Suppressor macrophage (primary cell): ENCODE measurements around the gene STOML1.
A peak's percentile ranks its signal among the peaks of the same experiment; 100 is the strongest.
"Not testable (repeated sequence)": the region's sequence is repeated elsewhere in the genome, so short reads cannot be mapped to it uniquely, and the experiment has no call there.

Experiments used
- DNase-seq, 4 experiments: peaks; one replicate each; pipeline ENCODE4 v3.0.0-alpha.2; 2020 to 2022

The STOML1 gene

DNA sequence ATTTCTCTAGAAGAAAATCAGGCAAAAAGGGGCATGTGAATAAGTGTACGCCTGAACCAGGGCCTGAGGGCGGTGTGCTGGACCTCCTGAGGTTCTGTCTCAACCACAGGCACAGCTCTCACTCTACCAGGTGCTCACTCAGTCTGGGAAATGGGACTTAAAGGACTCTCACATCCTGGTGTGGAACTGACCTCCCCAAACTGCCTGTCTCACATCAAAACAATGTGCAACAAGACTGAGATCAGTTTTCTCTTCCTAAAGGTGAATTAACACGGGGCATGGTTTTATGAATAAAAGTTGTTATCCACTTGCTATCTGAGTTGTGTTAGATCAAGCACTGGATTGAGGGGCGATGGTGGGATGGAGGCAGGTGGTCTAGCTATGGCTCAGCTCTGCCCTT, 4.8 kb downstream of the STOML1 start:
- no peak for DNase-seq

DNA sequence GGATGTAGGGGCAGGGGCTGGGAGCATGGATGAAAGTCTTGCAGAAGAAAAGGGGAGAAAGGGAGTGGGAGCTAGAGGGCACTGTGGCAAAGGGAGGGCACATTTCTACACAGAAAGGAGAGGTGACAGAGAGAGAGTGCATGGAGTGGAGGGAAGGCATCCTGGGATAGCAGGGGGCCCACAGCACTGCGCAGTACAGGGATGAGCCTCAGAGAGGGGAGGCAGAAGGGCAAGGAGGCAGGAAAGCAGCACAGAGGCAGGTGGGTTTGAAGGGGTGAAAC, 5.4 kb downstream of the STOML1 start:
- no peak for DNase-seq

DNA sequence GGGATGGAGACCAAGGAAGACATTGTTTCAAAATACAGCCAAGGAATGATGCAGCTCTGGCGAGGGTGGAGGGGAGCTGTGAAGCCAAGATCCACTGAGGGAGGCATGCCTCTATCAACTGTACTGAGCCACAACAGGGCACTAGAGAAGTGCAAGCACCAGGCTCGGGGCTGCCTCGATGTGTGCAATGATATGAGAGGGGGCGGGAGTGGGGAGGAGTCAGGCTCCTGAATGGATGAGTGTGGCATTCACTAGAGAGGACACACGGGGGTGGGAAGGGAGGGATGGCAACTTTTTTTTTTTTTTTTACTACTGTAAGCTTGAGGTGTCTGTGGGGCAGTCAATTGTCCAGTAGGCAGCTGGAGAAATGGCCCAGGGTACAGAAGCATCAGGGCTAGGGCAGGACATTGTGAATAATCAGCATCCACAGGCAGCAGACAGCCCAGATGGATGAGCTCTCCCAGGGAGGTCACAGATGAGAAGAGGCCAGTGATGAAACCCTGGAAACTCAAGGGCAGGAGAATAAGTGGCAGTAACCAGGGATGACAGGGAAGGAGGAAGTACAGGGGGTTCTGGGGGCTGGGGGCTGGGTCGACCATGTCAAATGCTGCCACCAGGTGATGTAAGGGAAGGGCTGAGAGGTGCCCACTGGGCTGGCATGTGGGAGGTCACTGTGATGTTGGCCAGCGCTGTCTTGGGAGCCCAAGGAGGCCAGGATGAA, 5.9 kb downstream of the STOML1 start:
- DNase-seq: no peak

GRCh38 chr15:73985101-73985873, 6.8 kb downstream of the STOML1 start:
- DNase-seq: no peak

DNA sequence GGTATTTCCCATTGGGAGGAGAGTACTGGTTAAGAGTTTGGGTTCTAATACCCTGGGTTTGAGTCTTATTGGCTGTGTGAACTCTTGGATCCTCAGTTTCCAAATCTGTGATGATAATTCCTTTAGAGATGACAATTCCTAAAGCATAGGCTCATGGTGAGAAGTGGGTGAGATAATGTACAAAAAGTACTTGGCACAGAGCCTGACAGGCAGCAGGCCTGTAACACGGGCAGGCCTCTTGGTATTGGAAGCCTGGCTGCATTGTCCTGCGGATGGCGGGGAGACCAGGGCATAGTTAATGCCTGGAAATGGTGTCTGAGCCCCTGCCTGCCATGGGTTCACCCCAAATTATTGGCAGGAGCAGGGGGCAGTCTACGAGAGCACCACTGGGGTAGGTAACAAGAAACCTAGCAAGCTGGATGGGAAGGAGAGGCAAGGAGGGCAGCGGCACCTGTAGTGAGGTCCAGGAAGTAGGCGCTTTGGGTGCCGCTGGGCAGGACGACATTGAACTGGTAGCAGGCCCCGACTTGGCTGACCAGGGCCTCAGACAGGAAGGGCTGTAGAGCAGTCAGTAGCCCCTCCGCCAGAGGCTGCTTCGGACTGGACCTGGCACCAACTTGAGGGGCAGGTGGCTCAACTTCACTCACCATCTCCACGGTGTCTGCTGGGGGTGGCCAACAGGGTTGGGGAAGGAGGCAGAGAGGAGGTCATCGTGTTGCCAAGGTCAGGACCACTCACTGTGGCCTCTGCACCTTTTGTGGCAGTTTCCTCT, 7.7 kb downstream of the STOML1 start:
- DNase-seq: no peak

DNA sequence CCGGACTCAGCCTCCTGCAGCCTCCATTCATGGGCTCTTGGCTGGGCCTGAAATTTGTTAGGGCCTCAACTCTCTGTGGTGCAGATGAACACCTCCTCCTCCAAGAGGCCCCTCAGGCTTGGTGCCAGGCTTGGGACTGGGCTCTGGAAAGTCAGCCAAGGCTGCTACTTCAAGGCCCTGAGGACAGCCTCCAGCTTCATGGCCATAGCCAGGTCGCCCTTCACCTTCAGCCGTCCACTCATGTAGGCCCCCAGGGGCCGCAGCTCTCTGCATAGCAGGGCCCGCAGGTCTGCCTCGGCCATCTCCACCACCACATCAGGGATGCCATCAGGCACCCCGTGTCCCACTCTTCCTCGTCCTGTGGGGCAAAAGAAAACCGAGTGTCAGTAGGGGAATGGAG, 8.3 kb downstream of the STOML1 start:
- DNase-seq: no peak

- no peak for DNase-seq
Measured at GRCh38 chr15:73983211-73983727, 8.8 kb downstream of the STOML1 start.

DNA sequence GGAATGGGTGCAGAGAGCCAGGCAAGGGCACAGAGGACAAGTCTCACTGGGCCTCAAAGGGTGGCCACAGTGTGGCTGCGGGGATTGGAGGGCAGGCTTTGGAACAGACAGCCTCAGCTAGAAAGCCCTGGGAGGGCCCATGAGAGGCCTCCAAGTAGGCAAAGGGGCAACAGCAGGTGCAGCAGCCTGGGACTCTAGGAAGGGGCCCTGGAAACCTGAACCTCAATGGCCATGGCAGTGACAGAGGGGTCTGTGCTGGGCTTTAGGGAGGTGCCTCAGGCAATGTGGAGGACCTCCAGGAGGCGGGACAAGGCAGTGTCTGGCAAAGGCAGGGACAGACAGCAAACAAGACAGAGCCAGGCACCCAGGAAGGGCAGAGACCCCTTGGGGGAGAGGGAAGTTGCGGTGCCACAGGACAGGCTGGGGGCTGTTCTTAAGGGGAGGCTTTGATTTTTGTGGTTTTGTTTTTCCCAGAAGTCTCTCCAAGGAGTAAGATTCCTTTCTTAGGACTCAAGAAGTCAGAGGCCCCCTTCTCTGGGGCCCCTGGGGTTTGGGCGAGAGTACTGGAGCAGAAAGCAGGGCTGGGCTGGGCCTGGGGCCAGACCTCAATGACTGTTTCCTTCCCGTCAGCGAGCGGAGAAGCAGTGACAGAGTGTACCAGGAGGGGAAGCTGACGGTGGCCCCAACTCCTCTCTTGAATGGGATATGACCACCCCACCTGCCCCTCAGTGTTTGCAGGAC, 9.7 kb downstream of the STOML1 start:
- peak; percentile 26 to 61 (median 38) for DNase-seq

DNA sequence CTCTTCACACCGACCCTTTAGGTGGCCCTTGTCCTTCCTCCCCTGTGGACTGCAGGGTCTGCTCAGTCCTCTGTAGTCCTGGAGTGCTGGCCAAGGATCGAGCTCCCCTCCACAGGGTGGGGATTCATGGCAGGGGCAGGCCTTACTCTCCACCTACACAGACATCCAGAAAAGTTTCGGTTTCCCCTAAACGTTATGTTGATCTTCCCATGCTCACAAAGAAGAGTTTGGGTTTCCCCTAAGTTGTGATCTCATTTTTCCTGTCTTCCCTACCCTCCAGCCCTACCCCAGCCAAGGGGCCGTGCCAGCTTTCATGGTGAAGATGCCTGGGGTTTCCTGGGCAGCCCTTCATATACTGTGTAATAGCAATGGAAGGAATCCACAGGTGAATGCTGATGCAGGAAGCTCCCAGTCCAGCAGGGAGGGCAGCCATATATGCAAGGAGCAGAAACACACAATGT, 10.3 kb downstream of the STOML1 start:
- DNase-seq: no peak

- DNase-seq: no peak
Measured at GRCh38 chr15:73979636-73980035, 12.5 kb downstream of the STOML1 start.

DNA sequence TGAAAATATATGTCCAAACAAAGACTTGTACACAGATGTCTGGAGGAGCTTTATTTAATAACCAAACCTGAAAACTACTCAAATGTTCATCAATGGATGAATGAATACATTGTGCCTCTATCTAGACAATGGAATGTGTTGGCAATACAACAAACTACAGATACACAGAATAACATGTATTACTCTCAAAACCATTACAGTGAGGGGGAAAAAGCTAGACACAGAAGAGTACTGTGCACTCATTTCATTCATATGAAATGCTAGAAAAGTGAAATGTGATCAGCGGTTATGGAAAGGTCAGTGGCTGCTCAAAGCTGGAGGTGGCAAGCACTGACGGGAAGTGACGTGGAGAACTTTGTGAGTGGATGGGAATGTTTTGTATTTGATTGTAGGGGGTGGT, 13.2 kb downstream of the STOML1 start:
- DNase-seq: no peak

DNA sequence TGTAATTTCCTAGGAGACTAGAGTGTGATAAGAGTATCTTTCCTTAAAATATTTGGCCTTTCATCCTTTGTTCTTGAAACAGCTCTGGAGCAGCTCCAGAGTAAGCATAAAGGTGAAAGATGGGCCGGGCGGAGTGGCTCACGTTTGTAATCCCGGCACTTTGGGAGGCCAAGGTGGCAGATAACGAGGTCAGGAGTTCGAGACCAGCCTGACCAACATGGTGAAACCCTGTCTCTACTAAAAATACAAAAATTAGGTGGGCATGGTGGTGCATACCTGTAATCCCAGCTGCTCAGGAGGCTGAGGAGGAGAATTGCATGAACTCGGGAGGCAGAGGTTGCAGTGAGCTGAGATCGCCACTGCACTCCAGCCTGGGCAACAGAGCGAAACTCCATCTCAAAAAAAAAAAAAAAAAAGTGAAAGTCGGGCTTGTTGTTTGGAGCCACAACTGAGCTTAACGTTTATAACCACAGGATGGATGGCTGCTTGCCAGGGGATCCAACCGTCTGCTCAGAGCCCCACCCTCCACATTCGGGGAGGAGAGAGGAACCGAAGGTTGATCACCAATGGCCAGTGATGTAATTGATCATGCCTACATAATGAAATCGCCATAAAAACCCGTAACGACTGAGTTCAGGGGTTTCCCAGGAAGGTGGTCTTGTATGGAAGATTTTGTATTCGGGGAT, 16.5 kb downstream of the STOML1 start:
- peak in 2 of 4 experiments; percentile 40 to 44 for DNase-seq

- DNase-seq: not testable (repeated sequence)
Measured at GRCh38 chr15:73973683-73974200, 18.4 kb downstream of the STOML1 start.

- peak; percentile 86 to 93 (median 88) for DNase-seq
Measured at GRCh38 chr15:73972984-73973682, 19.0 kb downstream of the STOML1 start.

- DNase-seq: no peak
Measured at GRCh38 chr15:73969151-73969759, 22.8 kb downstream of the STOML1 start.

DNA sequence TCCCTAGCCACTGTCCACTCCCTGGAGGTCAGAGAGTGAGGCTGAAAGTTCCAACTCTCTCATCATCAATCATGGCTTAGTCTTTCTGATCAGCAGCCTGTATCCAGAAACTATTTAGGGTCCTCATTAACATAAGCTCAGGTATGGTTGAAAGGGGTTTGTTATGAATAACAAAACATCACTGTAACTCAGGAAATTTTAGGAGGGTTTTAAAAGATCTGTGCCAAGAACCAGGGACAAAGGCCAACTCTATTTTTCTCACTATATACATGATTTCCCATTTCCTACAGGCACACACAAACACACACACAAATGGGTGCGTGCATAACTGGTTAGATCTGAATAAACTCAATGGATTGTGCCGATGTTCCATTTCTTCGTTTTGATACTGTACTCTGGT, 23.6 kb downstream of the STOML1 start:
- no peak for DNase-seq

DNA sequence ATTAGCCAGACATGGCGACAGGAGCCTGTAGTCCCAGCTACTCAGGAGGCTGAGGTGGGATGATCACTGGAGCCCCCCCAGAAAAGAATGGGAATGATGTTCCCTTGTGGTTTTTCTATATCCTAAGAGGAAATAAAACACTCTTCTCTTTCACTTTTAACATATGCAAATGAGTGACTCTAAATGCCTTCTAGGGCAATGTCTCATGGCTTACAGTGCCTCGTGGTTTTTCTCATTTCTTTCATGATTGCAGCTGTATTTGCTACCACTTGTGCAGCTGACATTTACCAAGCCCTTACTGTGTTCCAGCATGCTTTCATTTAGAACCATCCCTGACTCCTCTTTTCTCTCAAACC, 26.4 kb downstream of the STOML1 start:
- DNase-seq: peak in 3 of 4 experiments; percentile 33 to 55 (median 50)

DNA sequence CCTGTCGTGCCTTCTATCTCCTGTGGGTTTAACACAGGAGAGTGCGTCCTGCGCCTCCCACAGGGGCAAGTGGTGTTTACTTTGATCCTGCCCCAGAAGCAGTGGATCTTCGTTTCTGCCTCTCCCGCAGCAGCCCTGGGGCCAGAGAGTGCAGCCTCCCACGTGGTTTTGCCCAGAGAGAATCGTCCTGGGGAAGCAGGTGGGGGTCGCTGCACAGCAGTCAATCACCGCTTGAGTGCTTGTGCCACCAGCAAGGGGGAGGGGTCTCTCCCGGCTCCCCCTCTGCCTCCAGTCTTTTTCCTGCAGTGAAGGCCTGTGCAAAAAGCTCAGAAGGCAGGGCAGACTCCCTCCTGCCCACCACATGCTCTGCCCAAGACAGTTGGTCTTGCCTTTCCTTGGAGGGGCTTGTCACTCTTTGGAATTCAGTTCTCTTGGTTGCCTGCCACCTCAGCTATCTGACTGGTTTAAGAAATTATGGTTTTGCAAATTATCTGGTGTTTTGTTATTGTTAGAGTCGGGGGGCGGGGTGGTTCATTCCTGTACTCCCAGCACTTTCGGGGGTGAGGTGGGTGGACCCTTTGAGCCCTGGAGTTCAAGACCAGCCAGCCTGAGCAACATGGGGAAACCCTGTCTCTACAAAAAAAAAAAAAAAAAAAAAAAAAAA, 26.9 kb downstream of the STOML1 start:
- no peak for DNase-seq

DNA sequence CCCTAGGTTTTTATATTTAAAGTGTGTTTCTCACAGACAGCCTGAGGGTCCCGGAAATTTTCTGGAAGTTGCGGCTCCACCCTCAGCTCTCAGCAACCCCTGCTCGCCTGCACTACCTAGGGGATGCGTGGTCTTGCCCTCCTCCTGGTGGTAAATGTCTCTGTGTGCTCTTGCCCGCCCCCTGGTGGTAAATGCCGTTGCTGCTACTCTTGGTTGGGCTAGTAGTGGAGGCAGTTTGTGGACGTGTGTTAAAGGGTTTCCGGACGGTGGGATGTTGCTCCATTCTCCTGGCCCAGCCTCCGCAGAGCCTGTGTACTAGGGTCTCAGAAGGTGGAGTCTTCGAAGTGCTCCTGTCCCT, 27.4 kb downstream of the STOML1 start:
- peak; percentile 79 to 92 (median 88) for DNase-seq

DNA sequence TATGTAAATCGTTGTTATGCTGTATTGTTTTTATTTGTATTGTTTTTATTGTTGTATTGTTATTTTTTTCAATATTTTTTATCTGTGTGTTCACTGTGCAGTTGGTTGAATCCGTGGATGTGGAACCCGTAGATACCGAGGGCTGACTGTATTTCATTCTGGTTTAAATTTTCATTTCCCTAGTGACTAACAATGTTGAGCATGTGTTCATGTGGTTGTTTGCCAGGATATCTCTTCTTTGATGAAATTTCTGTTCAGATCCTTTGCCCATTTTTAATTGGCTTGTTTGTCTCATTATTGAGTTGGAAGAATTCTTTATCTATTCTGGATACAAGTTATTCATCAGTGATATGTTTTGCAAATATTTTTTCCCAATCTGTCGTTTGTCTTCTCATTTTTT, 29.7 kb downstream of the STOML1 start:
- no peak for DNase-seq
